Activated CD8-positive, alpha-beta memory T cell treated with anti-CD3 and anti-CD28 coated beads, Interleukin-2, amount 50 U/mL, for 4 hours (primary cell): Measurements from ENCODE around the gene TTC9B.

Experiments used
- DNase-seq: peaks from one replicate; pipeline ENCODE4 v3.0.0-alpha.2; 2020

The TTC9B gene

GRCh38 chr19:40217934-40218890, at the start of gene TTC9B:
TTC9B (minus strand) TSS chr19:40218384; CDS start chr19:40218381, 3 bp downstream.
- peak; percentile 46 for DNase-seq

DNA sequence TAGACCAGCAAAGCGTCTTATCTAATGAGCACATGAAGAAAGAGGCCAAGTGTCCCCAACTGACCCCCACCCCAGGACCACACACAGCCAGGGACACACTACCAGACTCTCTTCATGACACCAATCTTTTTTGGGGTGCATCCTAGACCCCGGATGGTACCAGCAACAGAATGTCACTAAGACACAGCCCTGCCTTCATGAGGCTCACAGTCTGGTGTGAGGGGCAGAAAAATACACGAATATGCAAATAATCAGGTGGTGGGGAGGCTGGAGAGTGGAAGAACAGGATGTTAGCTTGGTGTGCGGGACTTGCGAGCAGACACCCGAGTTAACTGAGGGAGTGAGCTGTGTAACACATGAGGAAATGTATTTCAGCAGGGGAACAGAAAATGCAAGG, 49.4 kb upstream of the TTC9B start:
- DNase-seq: no peak

DNA sequence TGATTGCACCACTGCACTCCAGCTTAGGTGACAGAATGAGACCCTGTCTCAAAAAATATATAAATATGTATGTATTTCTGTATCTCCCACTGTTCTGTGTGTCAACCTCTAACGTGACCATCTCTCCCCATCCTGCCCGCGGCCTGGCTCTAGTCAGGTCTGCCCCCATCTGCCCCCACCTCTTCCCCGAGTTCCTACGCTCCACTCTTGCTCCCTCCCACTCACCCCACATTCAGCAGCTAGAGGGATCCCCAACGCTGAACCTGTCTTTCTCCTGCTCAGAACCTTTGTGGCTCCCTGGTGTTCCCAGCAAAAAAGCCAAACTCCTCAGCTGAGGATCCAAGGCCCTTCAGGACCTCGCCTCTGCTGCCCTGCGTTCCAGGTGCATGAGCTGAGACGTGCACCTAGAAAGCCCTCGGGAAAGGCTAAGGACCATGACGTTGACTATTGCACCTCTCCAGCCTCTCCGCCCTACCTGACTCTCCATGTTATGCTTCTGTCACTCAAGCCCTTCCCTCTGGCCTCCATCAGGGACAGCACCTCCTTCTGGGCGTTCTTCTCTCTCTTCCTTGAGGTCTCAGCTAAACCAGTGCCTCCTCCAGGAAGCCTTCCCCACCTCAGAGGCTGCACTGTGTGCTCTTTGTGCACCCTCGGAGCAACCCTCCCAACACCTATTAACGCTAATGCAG, 48.9 kb upstream of the TTC9B start:
- no peak for DNase-seq

GRCh38 chr19:40266119-40266518, 47.9 kb upstream of the TTC9B start:
- DNase-seq: no peak

GRCh38 chr19:40265763-40266099, 47.5 kb upstream of the TTC9B start:
- no peak for DNase-seq

- DNase-seq: no peak
Measured at GRCh38 chr19:40265055-40265762, 47.0 kb upstream of the TTC9B start.

- no peak for DNase-seq
Measured at GRCh38 chr19:40264314-40265054, 46.3 kb upstream of the TTC9B start.

GRCh38 chr19:40263440-40264313, 45.5 kb upstream of the TTC9B start:
- no peak for DNase-seq

GRCh38 chr19:40262422-40262821, 44.2 kb upstream of the TTC9B start:
- DNase-seq: no peak

DNA sequence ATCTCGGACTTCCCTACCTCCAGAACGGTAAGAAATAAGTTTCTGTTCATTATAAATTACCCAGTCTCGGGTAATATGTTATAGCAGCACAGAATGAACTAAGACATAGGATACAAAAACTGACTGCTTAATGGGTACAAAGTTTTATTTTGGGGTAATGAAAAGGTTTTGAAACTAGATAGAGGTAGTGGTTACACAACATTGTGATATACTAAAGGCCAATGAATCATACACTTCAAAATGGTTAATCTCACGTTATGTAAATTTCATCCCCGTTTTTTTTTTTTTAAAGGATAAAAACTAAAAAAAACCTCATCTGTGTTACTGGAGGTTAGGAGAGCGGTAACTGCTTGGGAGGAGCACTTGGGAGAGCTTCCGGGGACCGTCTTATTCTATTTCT, 43.4 kb upstream of the TTC9B start:
- no peak for DNase-seq

DNA sequence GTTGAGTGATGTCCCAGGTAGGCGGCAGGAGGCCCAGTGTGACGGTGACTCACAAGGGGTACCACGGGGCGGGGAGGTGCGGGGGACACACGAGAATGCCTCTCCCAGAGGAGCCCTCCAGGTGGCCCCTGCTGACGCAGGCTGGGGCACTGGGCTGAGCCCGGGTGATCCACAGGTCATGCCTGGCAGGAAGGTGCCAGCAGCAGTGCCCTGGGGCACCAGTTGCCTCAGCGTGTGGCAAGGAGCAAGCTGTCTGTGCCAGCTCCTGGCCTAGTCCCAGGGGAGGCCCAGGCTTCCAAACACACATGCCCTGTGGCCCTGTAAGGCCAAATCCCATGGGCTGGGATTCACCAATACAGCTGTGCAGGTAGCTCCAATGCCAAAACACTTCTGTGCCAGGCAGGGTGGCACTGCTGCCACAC, 38.9 kb upstream of the TTC9B start:
- DNase-seq: no peak

DNA sequence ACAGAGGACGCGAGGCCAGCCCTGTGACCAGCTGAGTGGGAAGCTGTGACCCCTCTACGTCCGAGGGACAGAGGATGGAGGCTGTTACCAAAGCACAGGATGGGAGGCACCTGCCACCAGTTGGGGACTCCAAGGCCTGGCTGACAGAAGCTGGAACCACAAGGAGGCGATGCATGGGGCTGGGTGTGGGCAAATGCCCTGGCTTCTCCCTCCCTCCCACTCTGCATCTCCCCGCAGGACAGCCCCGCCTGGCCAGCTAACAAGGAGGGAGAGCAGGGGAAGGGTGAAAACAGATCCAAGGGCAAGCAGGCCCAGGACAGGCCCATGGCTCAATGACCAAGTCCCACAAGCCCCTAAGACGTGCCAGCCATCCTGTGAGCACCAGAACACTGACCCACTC, 38.3 kb upstream of the TTC9B start:
- DNase-seq: no peak

- DNase-seq: no peak
Measured at GRCh38 chr19:40255619-40256166, 37.5 kb upstream of the TTC9B start.

GRCh38 chr19:40254714-40255418, 36.7 kb upstream of the TTC9B start:
- no peak for DNase-seq

DNA sequence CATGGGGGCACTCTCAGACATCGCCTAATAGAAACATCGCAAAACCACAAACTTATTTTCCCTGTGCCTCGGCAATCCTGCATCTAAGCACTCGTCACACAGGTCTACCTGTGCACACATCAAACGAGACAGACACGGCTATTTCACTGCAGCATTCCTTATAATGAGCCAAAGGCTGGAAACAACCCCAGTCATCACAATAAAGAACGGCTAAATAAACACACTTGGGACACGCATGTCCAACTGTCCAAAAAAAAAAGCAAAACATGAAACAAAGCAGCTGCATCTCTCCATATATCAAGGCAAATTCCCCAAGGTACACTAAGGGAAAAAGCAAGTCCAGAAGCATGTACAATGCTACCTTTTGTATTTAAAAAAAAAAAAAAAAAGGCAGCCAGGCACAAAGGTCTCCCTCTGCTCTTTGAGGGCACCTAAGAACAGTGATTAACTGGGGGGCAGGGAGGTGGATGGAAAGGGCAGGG, 35.5 kb upstream of the TTC9B start:
- no peak for DNase-seq

GRCh38 chr19:40252395-40252794, 34.2 kb upstream of the TTC9B start:
- no peak for DNase-seq

GRCh38 chr19:40251991-40252390, 33.8 kb upstream of the TTC9B start:
- DNase-seq: no peak

GRCh38 chr19:40251244-40251643, 33.1 kb upstream of the TTC9B start:
- no peak for DNase-seq

DNA sequence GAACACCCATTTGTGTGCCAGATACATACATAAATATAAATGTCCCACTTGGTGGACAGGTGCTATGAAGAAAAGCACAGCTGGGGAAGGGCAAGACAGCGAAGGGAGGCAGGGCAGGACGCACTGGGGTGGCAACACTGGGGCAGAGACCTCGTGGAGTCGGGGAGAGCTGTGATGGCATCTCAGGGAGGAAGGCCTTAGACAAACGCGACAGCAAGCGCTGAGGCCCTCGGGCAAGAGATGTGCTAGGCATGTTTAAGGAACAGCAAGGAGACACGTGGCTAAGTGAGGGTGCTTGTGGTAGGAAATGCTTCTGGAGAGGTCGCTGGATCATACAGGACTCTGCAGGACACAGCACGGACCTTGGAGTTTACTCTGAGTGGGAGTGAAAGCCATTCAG, 31.6 kb upstream of the TTC9B start:
- no peak for DNase-seq

GRCh38 chr19:40249201-40249600, 31.0 kb upstream of the TTC9B start:
- no peak for DNase-seq
